DOHH2 (cell line): ENCODE data around the gene API5.
"Not testable (repeated sequence)": the region's sequence is repeated elsewhere in the genome, so short reads cannot be mapped to it uniquely, and the experiment has no call there.

ENCODE experiments used
- H3F3A ChIP-seq: fragments of 200-600 bp; sonication (generic), shearing (Covaris generic); 2 replicates; pipeline ENCODE4 v1.6.0; 2016; ENCODE audit warnings: antibody characterized with exemption, mild to moderate bottlenecking; ENCODE audit not compliant: control insufficient read depth, insufficient read depth
- H3K27ac ChIP-seq: fragments of 200-600 bp; sonication (generic); 2 replicates; pipeline ENCODE4 v1.5.1; 2014; ENCODE audit warnings: low read depth, mild to moderate bottlenecking, low read length, moderate library complexity
- H3K27me3 ChIP-seq: fragments of 200-600 bp; sonication (generic); 2 replicates; pipeline ENCODE4 v1.6.1; 2014; ENCODE audit warnings: mild to moderate bottlenecking, low read length, mixed read lengths; ENCODE audit not compliant: control insufficient read depth
- H3K36me3 ChIP-seq: fragments of 200-600 bp; sonication (generic); 2 replicates; pipeline ENCODE4 v1.6.1; 2014; ENCODE audit warnings: mild to moderate bottlenecking, low read length, moderate library complexity, mixed read lengths; ENCODE audit not compliant: control insufficient read depth
- H3K4me1 ChIP-seq: fragments of 200-600 bp; sonication (generic); 2 replicates; pipeline ENCODE4 v1.6.1; 2014; ENCODE audit warnings: mild to moderate bottlenecking, low read length, mixed read lengths; ENCODE audit not compliant: control insufficient read depth
- H3K4me2 ChIP-seq: fragments of 200-600 bp; sonication (generic); 2 replicates; pipeline ENCODE4 v1.6.0; 2014; ENCODE audit warnings: mild to moderate bottlenecking, low read length, moderate library complexity
- H3K4me3 ChIP-seq: fragments of 200-600 bp; sonication (generic); 2 replicates; pipeline ENCODE4 v1.5.1; 2014; ENCODE audit warnings: mild to moderate bottlenecking, low read length, mixed read lengths
- H3K79me2 ChIP-seq: fragments of 200-600 bp; sonication (generic); 2 replicates; pipeline ENCODE4 v1.6.1; 2014; ENCODE audit warnings: mild to moderate bottlenecking, low read length, mixed read lengths; ENCODE audit not compliant: control insufficient read depth
- H3K9me2 ChIP-seq: fragments of 200-600 bp; sonication (generic); replicated peaks from 2 replicates; pipeline ENCODE4 v1.6.1; 2014; ENCODE audit warnings: mild to moderate bottlenecking, low read length, mixed read lengths; ENCODE audit not compliant: control insufficient read depth
- H3K9me3 ChIP-seq: fragments of 200-600 bp; sonication (generic); 2 replicates; pipeline ENCODE4 v1.6.1; 2014; ENCODE audit warnings: antibody characterized with exemption, low read length, mixed read lengths; ENCODE audit not compliant: control insufficient read depth, insufficient read depth
- H4K20me1 ChIP-seq: fragments of 200-600 bp; sonication (generic); 2 replicates; pipeline ENCODE4 v1.6.0; 2014; ENCODE audit warnings: low read depth, mild to moderate bottlenecking, antibody characterized with exemption, low read length, moderate library complexity; ENCODE audit not compliant: control insufficient read depth, insufficient read depth
- EZH2phosphoT487 ChIP-seq: fragments of 200-600 bp; sonication (generic); IDR thresholded peaks from 2 replicates; pipeline ENCODE4 v1.6.1; 2017; ENCODE audit warnings: borderline replicate concordance, mild to moderate bottlenecking, antibody characterized with exemption, low read length, moderate library complexity, mixed read lengths
- TF ChIP-seq, protein P1 (sequence below): fragments of 200-600 bp; sonication (generic); IDR thresholded peaks from one replicate; pipeline ENCODE4 v1.5.1; 2014; ENCODE audit warnings: antibody characterized with exemption, mild to moderate bottlenecking, low read depth, low read length; ENCODE audit not compliant: poor library complexity, severe bottlenecking

The API5 gene

DNA sequence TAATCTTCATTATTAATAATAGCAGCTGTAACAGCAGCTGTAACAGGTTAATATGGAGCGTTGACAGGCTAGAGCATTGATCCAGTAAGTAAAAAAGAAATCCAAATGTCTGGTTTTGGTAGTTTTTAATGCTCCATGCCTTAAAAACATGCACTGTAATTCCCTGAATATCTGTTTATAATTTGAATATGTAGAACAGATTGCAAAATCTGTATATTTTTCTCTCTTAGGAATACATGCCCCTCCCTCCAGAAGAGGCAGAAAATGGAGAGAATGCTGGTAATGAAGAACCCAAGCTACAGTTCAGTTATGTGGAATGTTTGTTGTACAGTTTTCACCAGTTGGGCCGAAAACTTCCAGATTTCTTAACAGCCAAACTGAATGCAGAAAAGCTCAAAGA lies 16.7 kb downstream of the API5 start:
- H3K9me3 ChIP-seq = no peaks in the 10 kb centered on the region
- no peak overlapping the region for H3K4me2 ChIP-seq
- no peaks in the 10 kb centered on the region for H3K4me1 ChIP-seq
- no peaks in the 10 kb centered on the region for H3F3A ChIP-seq
- no peaks in the 10 kb centered on the region for H3K9me2 ChIP-seq
- no peak overlapping the region for H3K4me3 ChIP-seq
- TF ChIP-seq, protein P1, sequence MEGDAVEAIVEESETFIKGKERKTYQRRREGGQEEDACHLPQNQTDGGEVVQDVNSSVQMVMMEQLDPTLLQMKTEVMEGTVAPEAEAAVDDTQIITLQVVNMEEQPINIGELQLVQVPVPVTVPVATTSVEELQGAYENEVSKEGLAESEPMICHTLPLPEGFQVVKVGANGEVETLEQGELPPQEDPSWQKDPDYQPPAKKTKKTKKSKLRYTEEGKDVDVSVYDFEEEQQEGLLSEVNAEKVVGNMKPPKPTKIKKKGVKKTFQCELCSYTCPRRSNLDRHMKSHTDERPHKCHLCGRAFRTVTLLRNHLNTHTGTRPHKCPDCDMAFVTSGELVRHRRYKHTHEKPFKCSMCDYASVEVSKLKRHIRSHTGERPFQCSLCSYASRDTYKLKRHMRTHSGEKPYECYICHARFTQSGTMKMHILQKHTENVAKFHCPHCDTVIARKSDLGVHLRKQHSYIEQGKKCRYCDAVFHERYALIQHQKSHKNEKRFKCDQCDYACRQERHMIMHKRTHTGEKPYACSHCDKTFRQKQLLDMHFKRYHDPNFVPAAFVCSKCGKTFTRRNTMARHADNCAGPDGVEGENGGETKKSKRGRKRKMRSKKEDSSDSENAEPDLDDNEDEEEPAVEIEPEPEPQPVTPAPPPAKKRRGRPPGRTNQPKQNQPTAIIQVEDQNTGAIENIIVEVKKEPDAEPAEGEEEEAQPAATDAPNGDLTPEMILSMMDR = no peak
- TF ChIP-seq EZH2phosphoT487 = no peak
- no peaks in the 10 kb centered on the region; the same call in 1 of the 2 replicates for H4K20me1 ChIP-seq
- peaks cover 95% of the 10 kb centered on the region for H3K36me3 ChIP-seq
- H3K27ac ChIP-seq = no peak overlapping the region
- H3K79me2 ChIP-seq = no peaks in the 10 kb centered on the region
- H3K27me3 ChIP-seq = no peaks in the 10 kb centered on the region

DNA sequence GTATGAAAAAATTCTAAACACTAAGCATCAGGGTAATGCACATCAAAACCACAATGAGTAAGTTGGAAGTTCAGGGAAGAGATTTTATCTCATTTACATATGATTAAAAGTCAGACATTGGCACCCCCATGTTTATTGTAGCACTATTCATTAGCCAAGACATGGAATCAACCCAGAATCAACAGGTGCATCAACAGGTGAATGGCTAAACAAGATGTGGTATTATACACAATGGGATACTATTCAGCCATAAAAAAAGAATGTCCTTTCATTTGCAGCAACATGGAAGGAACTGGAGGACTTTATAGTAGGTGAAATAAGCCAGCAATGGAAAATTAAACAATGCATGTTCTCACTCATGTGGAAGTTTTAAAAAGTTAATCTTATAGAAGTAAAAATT lies 29.4 kb downstream of the API5 start:
- H3K9me2 ChIP-seq = no peaks in the 10 kb centered on the region
- H3K27ac ChIP-seq = no peak overlapping the region
- H3K4me3 ChIP-seq = no peak overlapping the region
- TF ChIP-seq, protein P1 = no peak
- TF ChIP-seq EZH2phosphoT487 = no peak
- no peaks in the 10 kb centered on the region for H3K79me2 ChIP-seq
- no peaks in the 10 kb centered on the region for H3K4me1 ChIP-seq
- H3K36me3 ChIP-seq = peaks cover 50% of the 10 kb centered on the region
- H3F3A ChIP-seq = 0 out of 2 replicates have a peak, but pooled peaks cover 8% of the 10 kb centered on the region
- H4K20me1 ChIP-seq = no peaks in the 10 kb centered on the region
- H3K27me3 ChIP-seq = no peaks in the 10 kb centered on the region
- no peaks in the 10 kb centered on the region for H3K9me3 ChIP-seq
- H3K4me2 ChIP-seq = no peak overlapping the region

DNA sequence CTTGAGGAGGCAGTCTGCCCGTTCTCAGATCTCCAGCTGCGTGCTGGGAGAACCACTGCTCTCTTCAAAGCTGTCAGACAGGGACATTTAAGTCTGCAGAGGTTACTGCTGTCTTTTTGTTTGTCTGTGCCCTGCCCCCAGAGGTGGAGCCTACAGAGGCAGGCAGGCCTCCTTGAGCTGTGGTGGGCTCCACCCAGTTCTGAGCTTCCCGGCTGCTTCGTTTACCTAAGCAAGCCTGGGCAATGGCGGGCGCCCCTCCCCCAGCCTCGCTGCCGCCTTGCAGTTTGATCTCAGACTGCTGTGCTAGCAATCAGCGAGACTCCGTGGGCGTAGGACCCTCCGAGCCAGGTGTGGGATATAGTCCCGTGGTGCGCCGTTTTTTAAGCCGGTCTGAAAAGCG lies 39.6 kb downstream of the API5 start:
- H3K79me2 ChIP-seq, H3K36me3 ChIP-seq, H3K4me1 ChIP-seq, H3K4me2 ChIP-seq, H3K27ac ChIP-seq, H3F3A ChIP-seq, H3K9me2 ChIP-seq, H3K4me3 ChIP-seq, H3K9me3 ChIP-seq, H4K20me1 ChIP-seq, H3K27me3 ChIP-seq: not testable (repeated sequence)

DNA sequence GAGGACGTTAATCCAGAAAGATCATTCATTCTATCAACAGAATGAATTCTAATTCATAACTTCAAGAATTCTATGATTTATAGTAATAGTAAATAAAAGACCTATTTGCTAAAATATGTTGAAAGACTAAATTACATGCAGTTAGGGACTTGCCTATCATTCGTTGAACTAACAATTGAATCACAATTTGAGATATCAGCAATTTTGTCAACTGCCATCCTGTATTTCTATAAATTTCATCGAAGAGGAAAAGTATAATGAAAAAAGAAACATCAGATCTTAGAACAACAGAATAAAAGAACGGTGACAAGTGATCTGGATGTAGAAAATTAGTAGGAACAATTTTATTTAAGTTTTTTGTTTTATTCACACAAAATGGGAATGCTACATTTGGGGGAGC lies 42.5 kb downstream of the API5 start:
- TF ChIP-seq, protein P1 = no peak
- no peak for TF ChIP-seq EZH2phosphoT487
- no peaks in the 10 kb centered on the region; the same call in 1 of the 2 replicates for H4K20me1 ChIP-seq
- peaks cover 10% of the 10 kb centered on the region for H3K4me1 ChIP-seq
- H3K4me3 ChIP-seq = no peak overlapping the region
- H3K9me3 ChIP-seq = no peaks in the 10 kb centered on the region
- H3K27ac ChIP-seq = no peak overlapping the region
- peaks cover 3% of the 10 kb centered on the region; the same call in 1 of the 2 replicates for H3F3A ChIP-seq
- H3K36me3 ChIP-seq = peaks cover 3% of the 10 kb centered on the region
- H3K27me3 ChIP-seq = no peaks in the 10 kb centered on the region
- H3K4me2 ChIP-seq = no peak overlapping the region
- peaks cover 14% of the 10 kb centered on the region for H3K79me2 ChIP-seq
- H3K9me2 ChIP-seq = no peaks in the 10 kb centered on the region
